ENCODE data around the gene ULK2.

DNA sequence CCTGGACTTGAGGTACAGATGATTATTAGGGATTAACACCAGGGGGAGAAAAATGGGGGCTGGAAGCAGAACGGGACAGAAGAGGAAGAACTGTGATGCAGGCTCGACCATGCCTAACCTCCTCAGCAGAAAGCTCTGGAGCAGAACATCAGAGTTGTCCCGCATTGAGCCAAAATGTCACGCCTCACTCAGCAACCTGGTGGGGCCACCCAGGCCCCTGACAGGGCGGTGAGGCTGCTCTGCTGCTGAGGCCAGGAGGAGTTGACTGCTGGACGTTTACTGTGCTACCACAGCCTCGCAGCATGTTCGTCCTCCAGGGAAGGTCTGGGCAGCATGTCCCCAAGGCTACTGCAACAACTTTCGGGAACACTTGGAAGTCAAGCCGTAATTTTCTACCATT is 6.5 kb upstream of the ULK2 start:
- TF ChIP-seq SMC3 (IDR thresholded peaks at IDR 0.05; ENCODE audit: low read length): no peak
- no peak for TF ChIP-seq TCF7L2 (IDR thresholded peaks at IDR 0.05; ENCODE audit: low read depth, low read length)

Measured in HepG2 (cell line).